NT2/D1 (cell line): ENCODE measurements around the gene AAMP.
"Not testable (repeated sequence)": the region's sequence is repeated elsewhere in the genome, so short reads cannot be mapped to it uniquely, and the experiment has no call there.

Experiments used
- SUZ12 ChIP-seq: IDR thresholded peaks from 2 replicates; pipeline ENCODE4 v1.6.1; 2011; ENCODE audit not compliant: insufficient read length, insufficient read depth; ENCODE audit errors: extremely low read depth
- YY1 ChIP-seq: IDR thresholded peaks from 2 replicates; pipeline ENCODE4 v1.6.1; 2011; ENCODE audit not compliant: insufficient read length, insufficient read depth
- ZNF274 ChIP-seq: IDR thresholded peaks from 2 replicates; pipeline ENCODE4 v1.6.1; 2011; ENCODE audit warnings: mild to moderate bottlenecking, low read depth, low read length

- not testable (repeated sequence) for TF ChIP-seq SUZ12, ZNF274, YY1
These were observed 3.4 kb upstream of the AAMP start for GRCh38 chr2:218273214-218273907.
